Astrocyte (in vitro differentiated cells and primary cell): ENCODE measurements around the gene DNAH14. TPM values are rescaled to one million over a fixed set of nuclear protein-coding genes. Genes with fewer than 3 reads are reported as not detected.

Experiments
- DNase-seq: peaks from one replicate; pipeline ENCODE4 v3.0.0-alpha.2; 2010; ENCODE audit warnings: low read depth
- FAIRE-seq: peaks from 2 replicates; lab custom pipeline; 2011; peaks lifted over from hg19 to GRCh38; lab: Jason Lieb, UNC
- H2AFZ ChIP-seq: 2 replicates; pipeline ENCODE4 v1.6.0; 2012; ENCODE audit warnings: low read depth, low read length, inconsistent platforms
- H3K27ac ChIP-seq: 2 replicates; pipeline ENCODE4 v1.5.1; 2011; ENCODE audit warnings: low read depth, low read length, inconsistent platforms
- H3K27me3 ChIP-seq: 2 replicates; pipeline ENCODE4 v1.6.0; 2011; ENCODE audit warnings: low read length, inconsistent platforms; ENCODE audit not compliant: insufficient read depth
- H3K36me3 ChIP-seq: 2 replicates; pipeline ENCODE4 v1.5.1; 2011; ENCODE audit warnings: low read length, inconsistent platforms; ENCODE audit not compliant: insufficient read depth
- H3K4me1 ChIP-seq: 2 replicates; pipeline ENCODE4 v1.5.1; 2011; ENCODE audit warnings: low read length, inconsistent platforms; ENCODE audit not compliant: insufficient read depth
- H3K4me2 ChIP-seq: 2 replicates; pipeline ENCODE4 v1.6.0; 2012; ENCODE audit warnings: low read length, inconsistent platforms
- H3K4me3 ChIP-seq: 2 replicates; pipeline ENCODE4 v1.5.1; 2011; ENCODE audit warnings: low read depth, mild to moderate bottlenecking, low read length, inconsistent platforms; ENCODE audit not compliant: insufficient read depth
- H3K79me2 ChIP-seq: 2 replicates; pipeline ENCODE4 v1.6.0; 2012; ENCODE audit warnings: mild to moderate bottlenecking, low read length, inconsistent platforms; ENCODE audit not compliant: insufficient read depth
- H3K9ac ChIP-seq: 2 replicates; pipeline ENCODE4 v1.6.0; 2012; ENCODE audit warnings: mild to moderate bottlenecking, low read length, inconsistent platforms
- H3K9me3 ChIP-seq: 2 replicates; pipeline ENCODE4 v1.5.1; 2012; ENCODE audit warnings: low read depth, mild to moderate bottlenecking, low read length, inconsistent platforms; ENCODE audit not compliant: insufficient read depth
- H4K20me1 ChIP-seq: 2 replicates; pipeline ENCODE4 v1.6.0; 2012; ENCODE audit warnings: low read length, inconsistent platforms; ENCODE audit not compliant: insufficient read depth
- H3K27ac Mint-ChIP-seq: one replicate; pipeline ENCODE4 v1.8.0; 2021; ENCODE audit warnings: mild to moderate bottlenecking, mixed read lengths; ENCODE audit not compliant: unreplicated experiment
- H3K27me3 Mint-ChIP-seq: one replicate; pipeline ENCODE4 v1.8.0; 2021; ENCODE audit warnings: low read depth, mixed read lengths; ENCODE audit not compliant: unreplicated experiment
- H3K36me3 Mint-ChIP-seq: one replicate; pipeline ENCODE4 v1.8.0; 2021; ENCODE audit warnings: low read depth, mixed read lengths; ENCODE audit not compliant: unreplicated experiment
- H3K4me1 Mint-ChIP-seq: one replicate; pipeline ENCODE4 v1.8.0; 2021; ENCODE audit warnings: low read depth, mixed read lengths; ENCODE audit not compliant: unreplicated experiment
- H3K4me3 Mint-ChIP-seq: one replicate; pipeline ENCODE4 v1.8.0; 2021; ENCODE audit warnings: mild to moderate bottlenecking, moderate library complexity, mixed read lengths; ENCODE audit not compliant: unreplicated experiment
- H3K9me3 Mint-ChIP-seq: one replicate; pipeline ENCODE4 v1.8.0; 2021; ENCODE audit warnings: mild to moderate bottlenecking, mixed read lengths; ENCODE audit not compliant: unreplicated experiment
- CTCF ChIP-seq: IDR thresholded peaks from 2 replicates; pipeline ENCODE4 v1.5.1; 2011; ENCODE audit warnings: low read depth, mild to moderate bottlenecking, inconsistent platforms, low read length, moderate library complexity; ENCODE audit not compliant: insufficient read depth
- EZH2 ChIP-seq: IDR thresholded peaks from 2 replicates; pipeline ENCODE4 v1.6.1; 2012; ENCODE audit warnings: mild to moderate bottlenecking, low read length, inconsistent platforms; ENCODE audit not compliant: insufficient read depth
- total RNA-seq: library from RNA; stranded (reverse); gene quantifications from 2 replicates; pipeline ENCODE4 v1.2.1, GENCODE V29; 2021

Gene DNAH14
- total RNA-seq, 1 donor from 2014 or later: 21.2 TPM

GRCh38 chr1:225063722-225064121 lies 134.2 kb downstream of the DNAH14 start:
- Histone ChIP-seq H3K79me2 (no peaks in the 10 kb centered on the region), H3K4me3 (no peak overlapping the region), H3K4me2 (no peak overlapping the region), H3K27me3 (no peaks in the 10 kb centered on the region), H3K4me1 (no peaks in the 10 kb centered on the region), H2AFZ (no peak overlapping the region), H3K9ac (no peak overlapping the region), H3K9me3 (no peaks in the 10 kb centered on the region), H3K36me3 (no peaks in the 10 kb centered on the region), H3K27ac (no peak overlapping the region), H4K20me1 (no peaks in the 10 kb centered on the region)
- no peak for DNase-seq
- TF ChIP-seq EZH2 (no peak), CTCF (no peak)
- Mint-ChIP-seq H3K4me1 (no peaks in the 10 kb centered on the region), H3K27me3 (no peaks in the 10 kb centered on the region), H3K27ac (no peak overlapping the region), H3K36me3 (peaks cover 9% of the 10 kb centered on the region), H3K4me3 (no peak overlapping the region), H3K9me3 (peaks cover 18% of the 10 kb centered on the region)
- no peak for FAIRE-seq

DNA sequence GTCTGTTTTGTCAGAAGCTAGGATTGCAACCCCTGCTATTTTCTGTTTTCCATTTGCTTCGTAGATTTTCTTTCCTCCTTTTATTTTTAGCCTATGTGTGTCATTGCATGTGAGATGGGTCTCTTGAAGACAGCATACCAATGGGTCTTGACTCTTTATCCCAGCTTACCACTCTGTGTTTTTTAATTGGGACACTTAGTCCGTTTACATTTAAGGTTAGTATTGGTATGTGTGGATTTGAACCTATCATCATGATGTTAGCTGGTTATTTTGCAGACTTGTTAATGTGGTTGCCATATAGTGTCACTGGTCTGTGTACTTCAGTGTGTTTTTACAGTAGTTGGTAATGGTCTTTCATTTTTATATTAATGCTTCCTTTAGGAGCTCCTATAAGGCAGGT lies 141.5 kb downstream of the DNAH14 start:
- Histone ChIP-seq H3K9me3 (no peaks in the 10 kb centered on the region), H4K20me1 (no peaks in the 10 kb centered on the region), H3K4me3 (no peak overlapping the region), H3K27ac (no peak overlapping the region), H2AFZ (no peak overlapping the region), H3K4me1 (no peaks in the 10 kb centered on the region), H3K27me3 (no peaks in the 10 kb centered on the region), H3K4me2 (no peak overlapping the region), H3K9ac (no peak overlapping the region), H3K36me3 (no peaks in the 10 kb centered on the region), H3K79me2 (no peaks in the 10 kb centered on the region)
- no peak for TF ChIP-seq CTCF
- TF ChIP-seq EZH2: no peak
- Mint-ChIP-seq H3K36me3 (peaks cover 25% of the 10 kb centered on the region), H3K27me3 (no peaks in the 10 kb centered on the region), H3K27ac (no peak overlapping the region), H3K9me3 (peaks cover 24% of the 10 kb centered on the region), H3K4me3 (no peak overlapping the region), H3K4me1 (peaks cover 4% of the 10 kb centered on the region)
- DNase-seq (no peak), FAIRE-seq (no peak)

GRCh38 chr1:225097175-225097574 lies 167.7 kb downstream of the DNAH14 start:
- DNase-seq: no peak
- no peak overlapping the region for H3K4me3 Mint-ChIP-seq
- H3K4me2 ChIP-seq: no peak overlapping the region

More at GRCh38 chr1:225097175-225097574, 167.7 kb downstream of the DNAH14 start:
- no peaks in the 10 kb centered on the region for H3K9me3 Mint-ChIP-seq
- H3K27me3 ChIP-seq: no peaks in the 10 kb centered on the region
- H3K4me1 Mint-ChIP-seq: no peaks in the 10 kb centered on the region
- no peaks in the 10 kb centered on the region for H3K27me3 Mint-ChIP-seq
- no peaks in the 10 kb centered on the region for H3K9me3 ChIP-seq
- no peaks in the 10 kb centered on the region for H3K36me3 ChIP-seq
- H3K27ac Mint-ChIP-seq: no peak overlapping the region
- no peak overlapping the region for H3K4me3 ChIP-seq
- H4K20me1 ChIP-seq: no peaks in the 10 kb centered on the region
- no peak overlapping the region for H3K27ac ChIP-seq
- TF ChIP-seq CTCF (no peak), EZH2 (no peak)
- H3K36me3 Mint-ChIP-seq: no peaks in the 10 kb centered on the region
- no peaks in the 10 kb centered on the region for H3K4me1 ChIP-seq
- H3K9ac ChIP-seq: no peak overlapping the region
- H3K79me2 ChIP-seq: no peaks in the 10 kb centered on the region
- FAIRE-seq: no peak
- H2AFZ ChIP-seq: no peak overlapping the region
